Bronchial epithelial cell (primary cell): Measurements from ENCODE around the gene EML6. TPM values are rescaled to one million over a fixed set of nuclear protein-coding genes. Genes with fewer than 3 reads are reported as not detected.

Source experiments
- DNase-seq: peaks from one replicate; pipeline ENCODE4 v3.0.0-alpha.2; 2010; ENCODE audit warnings: low read depth
- FAIRE-seq: peaks from 2 replicates; lab custom pipeline; 2011; peaks lifted over from hg19 to GRCh38; lab: Jason Lieb, UNC
- H3K27me3 ChIP-seq: 2 replicates; pipeline ENCODE4 v1.5.1; 2011; ENCODE audit warnings: low read length; ENCODE audit not compliant: control insufficient read depth, insufficient read depth
- H3K36me3 ChIP-seq: 2 replicates; pipeline ENCODE4 v1.5.1; 2011; ENCODE audit warnings: low read length; ENCODE audit not compliant: control insufficient read depth, insufficient read depth
- H3K4me3 ChIP-seq: 2 replicates; pipeline ENCODE4 v1.5.1; 2011; ENCODE audit warnings: mild to moderate bottlenecking, low read depth, low read length, control low read depth
- total RNA-seq: library from RNA; depleted of rRNA; stranded (reverse); fragments of >200 nt; gene quantifications from 2 replicates; pipeline ENCODE4 v1.2.1, GENCODE V29; 2014
- TF ChIP-seq, protein P1 (sequence below): IDR thresholded peaks from 2 replicates; pipeline ENCODE4 v1.5.1; 2011; ENCODE audit warnings: mild to moderate bottlenecking, moderate library complexity, low read length, control low read depth, inconsistent platforms; ENCODE audit not compliant: insufficient read depth, severe bottlenecking

EML6 gene
- total RNA-seq, 1 donor from 2014 or later, result 0.53 TPM

DNA sequence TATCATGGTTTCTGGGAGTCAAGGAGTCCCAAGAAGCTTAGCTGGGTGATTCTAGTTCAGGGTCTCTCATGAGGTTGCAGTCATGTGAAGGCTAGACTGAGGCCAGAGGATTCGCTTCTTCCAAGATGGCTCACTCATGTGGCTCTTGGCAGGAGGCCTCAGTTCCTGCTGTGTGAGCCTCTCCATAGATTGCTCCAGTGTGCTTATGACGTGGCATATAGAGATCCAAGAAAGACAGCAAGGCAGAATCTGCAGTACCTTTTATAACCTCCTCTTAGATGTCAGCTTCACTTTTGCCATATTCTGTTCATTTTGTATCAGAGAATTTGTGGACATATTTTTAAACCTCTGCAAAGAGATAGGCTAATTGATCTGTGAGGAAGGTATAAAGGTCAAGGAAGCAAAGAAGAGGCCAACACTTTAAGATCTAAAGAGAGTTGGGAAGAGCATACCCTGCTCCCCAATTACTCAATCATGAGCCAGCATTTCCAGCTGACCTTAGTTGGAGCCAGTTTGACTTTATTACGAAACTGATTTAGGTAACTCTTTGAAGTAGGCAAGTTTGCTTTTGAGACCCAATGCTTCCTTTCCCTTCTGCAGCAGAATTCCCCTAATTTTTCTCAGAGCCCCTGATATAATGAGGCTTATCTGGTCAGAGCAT, 134.7 kb downstream of the EML6 start:
- TF ChIP-seq, protein P1, sequence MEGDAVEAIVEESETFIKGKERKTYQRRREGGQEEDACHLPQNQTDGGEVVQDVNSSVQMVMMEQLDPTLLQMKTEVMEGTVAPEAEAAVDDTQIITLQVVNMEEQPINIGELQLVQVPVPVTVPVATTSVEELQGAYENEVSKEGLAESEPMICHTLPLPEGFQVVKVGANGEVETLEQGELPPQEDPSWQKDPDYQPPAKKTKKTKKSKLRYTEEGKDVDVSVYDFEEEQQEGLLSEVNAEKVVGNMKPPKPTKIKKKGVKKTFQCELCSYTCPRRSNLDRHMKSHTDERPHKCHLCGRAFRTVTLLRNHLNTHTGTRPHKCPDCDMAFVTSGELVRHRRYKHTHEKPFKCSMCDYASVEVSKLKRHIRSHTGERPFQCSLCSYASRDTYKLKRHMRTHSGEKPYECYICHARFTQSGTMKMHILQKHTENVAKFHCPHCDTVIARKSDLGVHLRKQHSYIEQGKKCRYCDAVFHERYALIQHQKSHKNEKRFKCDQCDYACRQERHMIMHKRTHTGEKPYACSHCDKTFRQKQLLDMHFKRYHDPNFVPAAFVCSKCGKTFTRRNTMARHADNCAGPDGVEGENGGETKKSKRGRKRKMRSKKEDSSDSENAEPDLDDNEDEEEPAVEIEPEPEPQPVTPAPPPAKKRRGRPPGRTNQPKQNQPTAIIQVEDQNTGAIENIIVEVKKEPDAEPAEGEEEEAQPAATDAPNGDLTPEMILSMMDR, result no peak
- Histone ChIP-seq H3K4me3 (no peak overlapping the region), H3K27me3 (no peaks in the 10 kb centered on the region), H3K36me3 (no peaks in the 10 kb centered on the region)
- FAIRE-seq (no peak), DNase-seq (peak; percentile 47)

DNA sequence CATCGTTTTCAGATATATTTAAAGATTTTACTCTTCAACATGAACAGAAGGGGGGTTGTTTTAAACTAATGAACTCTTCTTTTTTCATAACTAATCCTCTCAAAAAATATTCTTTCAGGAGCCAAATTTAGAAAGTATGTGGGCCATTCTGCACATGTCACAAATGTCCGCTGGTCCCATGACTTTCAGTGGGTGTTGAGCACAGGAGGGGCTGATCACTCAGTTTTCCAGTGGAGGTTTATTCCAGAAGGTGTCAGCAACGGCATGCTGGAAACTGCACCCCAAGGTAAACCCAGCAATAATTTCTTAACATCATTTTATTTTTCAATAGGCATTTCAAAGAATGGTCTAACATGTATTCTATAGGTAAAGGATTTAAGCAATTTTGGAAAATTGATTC, 136.0 kb downstream of the EML6 start:
- Histone ChIP-seq H3K36me3 (no peaks in the 10 kb centered on the region), H3K27me3 (no peaks in the 10 kb centered on the region), H3K4me3 (no peak overlapping the region)
- no peak for DNase-seq
- no peak for FAIRE-seq
- TF ChIP-seq, protein P1, result no peak

DNA sequence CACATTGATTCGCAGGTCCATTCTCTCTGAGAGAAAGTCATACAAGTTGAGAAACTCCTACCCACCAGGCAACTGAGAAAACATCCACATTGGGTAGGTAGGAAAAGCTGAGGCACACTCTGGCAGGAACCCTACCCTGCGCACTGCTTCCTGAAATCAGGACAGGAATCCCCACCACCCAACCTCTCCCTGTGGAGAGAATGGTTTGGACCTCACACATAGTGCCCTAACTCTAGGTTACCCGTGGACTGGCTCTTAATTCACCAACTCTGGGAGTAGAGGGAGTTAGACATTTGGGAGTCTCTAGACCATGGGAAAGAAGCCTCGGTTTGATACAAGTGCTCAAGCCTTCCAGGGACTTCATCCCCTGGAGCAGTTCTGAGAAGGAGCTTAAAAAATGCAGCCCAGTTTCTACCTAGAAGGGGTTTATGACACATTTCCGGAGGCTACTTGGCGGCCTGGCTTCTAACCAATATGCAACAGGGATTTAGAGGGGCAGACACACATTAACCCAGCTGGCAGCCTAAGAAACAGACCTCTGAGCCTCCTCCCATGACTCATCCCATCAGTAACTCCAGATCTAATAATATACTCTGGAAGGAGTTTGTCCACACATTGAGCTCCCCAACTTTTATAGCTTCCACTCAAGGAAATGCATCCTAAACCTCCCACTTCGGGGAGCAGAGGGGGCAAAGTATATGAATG, 136.7 kb downstream of the EML6 start:
- FAIRE-seq (no peak), DNase-seq (no peak)
- Histone ChIP-seq H3K4me3 (no peak overlapping the region), H3K27me3 (no peaks in the 10 kb centered on the region), H3K36me3 (no peaks in the 10 kb centered on the region)
- TF ChIP-seq, protein P1, result no peak

DNA sequence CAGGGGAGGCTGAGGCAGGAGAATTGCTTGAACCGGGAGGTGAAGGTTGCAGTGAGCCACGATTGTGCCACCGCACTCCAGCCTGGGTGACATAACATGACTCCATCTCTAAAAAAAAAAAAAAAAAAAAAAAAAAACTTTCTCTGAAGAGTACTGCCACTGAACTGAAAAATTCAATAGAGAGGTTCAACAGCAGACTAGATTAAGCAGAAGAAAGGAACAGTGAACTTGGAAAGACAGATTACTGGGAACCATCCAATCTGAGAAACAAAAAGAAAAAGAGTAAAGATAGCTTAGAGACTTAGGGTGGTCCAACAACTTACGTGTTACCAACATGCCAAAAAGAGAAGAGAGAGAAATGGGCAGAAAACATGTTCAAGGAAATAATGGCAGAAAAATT, 138.8 kb downstream of the EML6 start:
- DNase-seq (no peak), FAIRE-seq (no peak)
- Histone ChIP-seq H3K27me3 (no peaks in the 10 kb centered on the region), H3K36me3 (no peaks in the 10 kb centered on the region), H3K4me3 (no peak overlapping the region)
- TF ChIP-seq, protein P1, result no peak

DNA sequence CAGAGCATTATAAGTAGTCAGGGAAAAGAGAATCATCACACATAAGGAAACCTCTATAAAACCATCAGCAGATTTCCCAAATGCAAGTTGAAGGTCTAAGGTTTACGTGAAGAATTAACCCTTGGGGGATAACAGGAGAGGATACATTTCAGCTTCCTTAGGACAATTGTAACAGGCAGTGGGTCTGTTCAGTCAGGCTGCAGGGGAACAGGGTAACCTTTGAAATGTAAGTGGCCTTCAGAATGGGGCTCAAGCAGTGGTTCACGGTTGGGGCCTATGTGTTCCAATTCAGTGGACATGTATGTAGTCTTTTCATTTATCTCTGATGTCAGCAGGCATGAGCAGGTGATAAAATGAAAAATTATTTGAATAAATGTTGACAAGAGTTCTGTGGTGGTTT, 139.3 kb downstream of the EML6 start:
- no peak overlapping the region for H3K4me3 ChIP-seq
- FAIRE-seq, result no peak
- TF ChIP-seq, protein P1, result no peak
- no peaks in the 10 kb centered on the region for H3K36me3 ChIP-seq
- DNase-seq, result no peak
- no peaks in the 10 kb centered on the region for H3K27me3 ChIP-seq
